Measurements from ENCODE around the gene LRP1.

Gene LRP1

GRCh38 chr12:57093415-57094207 lies 34.7 kb upstream of the LRP1 start:
- DNase-seq (ENCODE audit: extremely low read depth in 1 of 2, low read depth in 1 of 2): peak; percentile 50 to 81

- DNase-seq (ENCODE audit: extremely low read depth in 1 of 2, low read depth in 1 of 2): no peak
Measured at GRCh38 chr12:57094208-57095160, 33.8 kb upstream of the LRP1 start.

GRCh38 chr12:57095440-57095839 lies 32.8 kb upstream of the LRP1 start:
- DNase-seq (ENCODE audit: extremely low read depth in 1 of 2, low read depth in 1 of 2): no peak

GRCh38 chr12:57096099-57096572 lies 32.1 kb upstream of the LRP1 start:
- DNase-seq (ENCODE audit: extremely low read depth in 1 of 2, low read depth in 1 of 2): no peak

GRCh38 chr12:57096748-57097553 lies 31.3 kb upstream of the LRP1 start:
- DNase-seq (ENCODE audit: extremely low read depth in 1 of 2, low read depth in 1 of 2): no peak

- no peak for DNase-seq (ENCODE audit: extremely low read depth in 1 of 2, low read depth in 1 of 2)
Measured at GRCh38 chr12:57097554-57097835, 30.8 kb upstream of the LRP1 start.

- no peak for DNase-seq (ENCODE audit: extremely low read depth in 1 of 2, low read depth in 1 of 2)
Measured at GRCh38 chr12:57098546-57098945, 29.7 kb upstream of the LRP1 start.

- DNase-seq (ENCODE audit: extremely low read depth in 1 of 2, low read depth in 1 of 2): no peak
Measured at GRCh38 chr12:57099047-57099714, 29.1 kb upstream of the LRP1 start.

GRCh38 chr12:57099766-57100165 lies 28.5 kb upstream of the LRP1 start:
- no peak for DNase-seq (ENCODE audit: extremely low read depth in 1 of 2, low read depth in 1 of 2)

- DNase-seq (ENCODE audit: extremely low read depth in 1 of 2, low read depth in 1 of 2): no peak
Measured at GRCh38 chr12:57101892-57102695, 26.2 kb upstream of the LRP1 start.

- no peak for DNase-seq (ENCODE audit: extremely low read depth in 1 of 2, low read depth in 1 of 2)
Measured at GRCh38 chr12:57103856-57104255, 24.4 kb upstream of the LRP1 start.

- no peak for DNase-seq (ENCODE audit: extremely low read depth in 1 of 2, low read depth in 1 of 2)
Measured at GRCh38 chr12:57104292-57104910, 23.9 kb upstream of the LRP1 start.

GRCh38 chr12:57105011-57105753 lies 23.1 kb upstream of the LRP1 start:
- DNase-seq (ENCODE audit: extremely low read depth in 1 of 2, low read depth in 1 of 2): no peak

- DNase-seq (ENCODE audit: extremely low read depth in 1 of 2, low read depth in 1 of 2): no peak
Measured at GRCh38 chr12:57106021-57106708, 22.1 kb upstream of the LRP1 start.

- DNase-seq (ENCODE audit: extremely low read depth in 1 of 2, low read depth in 1 of 2): no peak
Measured at GRCh38 chr12:57107456-57108155, 20.7 kb upstream of the LRP1 start.

- DNase-seq (ENCODE audit: extremely low read depth in 1 of 2, low read depth in 1 of 2): no peak
Measured at GRCh38 chr12:57109207-57110103, 18.8 kb upstream of the LRP1 start.
